GM18511 (cell line): ENCODE data around the gene UBE2E2.

ENCODE experiments used
- ATAC-seq: cut with Tn5 transposase; IDR thresholded peaks from one replicate; pipeline ENCODE4 v1.9.1; 2021; ENCODE audit warnings: mild to moderate bottlenecking, moderate library complexity; ENCODE audit not compliant: unreplicated experiment

UBE2E2 gene

DNA sequence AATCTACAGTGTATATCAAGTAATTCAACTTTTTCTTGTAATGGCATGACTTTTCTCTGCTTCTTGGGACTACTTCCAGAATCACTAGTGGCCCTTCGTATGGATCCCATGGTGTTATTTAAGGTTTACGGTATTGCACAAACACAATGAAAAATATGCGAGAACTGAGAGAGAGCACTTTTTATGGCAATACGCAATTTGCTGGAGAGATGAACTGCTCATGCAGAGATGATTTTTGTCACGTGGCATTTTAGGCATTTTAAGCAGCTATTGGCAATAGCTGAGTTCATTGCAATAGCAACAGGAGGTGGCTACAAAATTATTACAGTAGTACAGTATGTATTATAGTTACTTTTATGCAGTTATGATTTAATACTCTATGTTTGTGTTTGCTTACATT is 294.0 kb downstream of the UBE2E2 start:
- no peak for ATAC-seq

DNA sequence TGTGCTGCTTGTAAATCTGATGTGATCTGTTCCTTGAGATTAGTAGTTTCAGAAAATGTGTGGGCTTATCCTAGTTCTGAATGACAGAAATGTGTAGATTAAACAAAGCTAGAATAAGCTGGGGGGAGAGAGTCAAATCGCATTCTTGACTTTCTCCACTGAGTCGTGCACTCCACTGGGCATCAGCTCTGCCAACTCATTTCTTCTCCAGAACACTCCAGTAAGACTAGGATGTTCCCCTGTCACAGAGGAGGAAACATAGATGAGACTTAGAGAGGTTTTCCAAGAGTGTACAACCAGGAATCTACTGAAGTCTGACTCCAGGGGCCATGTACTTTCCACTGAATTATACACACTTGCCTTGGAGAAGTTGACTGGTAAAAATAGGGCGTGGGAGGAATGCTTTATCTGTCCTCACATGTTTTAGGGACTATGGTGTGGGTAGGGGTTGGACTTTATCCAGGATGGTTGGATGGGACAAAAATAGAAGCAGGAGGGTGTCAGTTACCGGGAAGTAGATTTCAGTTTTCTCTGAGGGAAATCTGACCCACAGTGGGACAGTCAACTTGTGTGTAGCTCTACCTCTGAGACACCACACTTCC is 298.2 kb downstream of the UBE2E2 start:
- ATAC-seq = no peak

DNA sequence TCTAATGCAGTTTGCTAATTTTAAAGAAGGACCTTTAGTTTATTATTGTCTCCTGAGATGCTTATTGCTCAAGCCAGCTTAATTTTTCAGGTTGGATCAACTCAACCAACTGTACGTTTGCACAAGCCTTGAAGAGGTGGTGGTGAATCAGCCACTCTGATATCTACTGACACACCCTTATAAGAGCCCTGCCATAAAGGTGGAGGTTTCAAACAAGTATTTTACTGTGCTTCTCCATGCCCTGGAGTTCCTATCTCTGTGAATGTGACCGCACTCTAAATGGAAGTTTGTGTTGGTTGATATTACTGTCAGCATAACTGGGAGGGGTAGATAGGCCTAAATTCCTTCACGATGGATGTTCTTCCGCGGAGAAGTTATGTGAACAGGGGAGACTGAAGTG is 305.3 kb downstream of the UBE2E2 start:
- ATAC-seq = no peak

DNA sequence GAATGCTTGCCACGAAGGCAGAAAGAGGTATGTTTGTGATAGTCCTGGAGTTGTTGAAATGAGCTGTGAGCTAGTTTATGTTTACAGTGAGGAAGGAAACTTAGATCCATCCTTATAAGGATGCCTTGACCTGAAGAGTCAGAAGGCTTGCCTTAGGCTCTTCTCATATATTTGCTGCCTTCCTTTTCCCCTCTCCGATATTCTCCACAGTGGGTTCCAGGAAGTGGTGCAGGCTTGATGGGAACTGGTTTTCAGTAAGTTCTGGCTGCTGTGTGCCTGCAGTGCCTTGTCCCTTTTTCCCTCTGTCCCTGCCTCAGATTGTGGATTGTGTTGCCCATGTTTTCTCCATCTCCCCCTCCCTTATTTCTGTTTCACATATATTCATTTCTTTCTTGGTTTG is 315.3 kb downstream of the UBE2E2 start:
- ATAC-seq = no peak

DNA sequence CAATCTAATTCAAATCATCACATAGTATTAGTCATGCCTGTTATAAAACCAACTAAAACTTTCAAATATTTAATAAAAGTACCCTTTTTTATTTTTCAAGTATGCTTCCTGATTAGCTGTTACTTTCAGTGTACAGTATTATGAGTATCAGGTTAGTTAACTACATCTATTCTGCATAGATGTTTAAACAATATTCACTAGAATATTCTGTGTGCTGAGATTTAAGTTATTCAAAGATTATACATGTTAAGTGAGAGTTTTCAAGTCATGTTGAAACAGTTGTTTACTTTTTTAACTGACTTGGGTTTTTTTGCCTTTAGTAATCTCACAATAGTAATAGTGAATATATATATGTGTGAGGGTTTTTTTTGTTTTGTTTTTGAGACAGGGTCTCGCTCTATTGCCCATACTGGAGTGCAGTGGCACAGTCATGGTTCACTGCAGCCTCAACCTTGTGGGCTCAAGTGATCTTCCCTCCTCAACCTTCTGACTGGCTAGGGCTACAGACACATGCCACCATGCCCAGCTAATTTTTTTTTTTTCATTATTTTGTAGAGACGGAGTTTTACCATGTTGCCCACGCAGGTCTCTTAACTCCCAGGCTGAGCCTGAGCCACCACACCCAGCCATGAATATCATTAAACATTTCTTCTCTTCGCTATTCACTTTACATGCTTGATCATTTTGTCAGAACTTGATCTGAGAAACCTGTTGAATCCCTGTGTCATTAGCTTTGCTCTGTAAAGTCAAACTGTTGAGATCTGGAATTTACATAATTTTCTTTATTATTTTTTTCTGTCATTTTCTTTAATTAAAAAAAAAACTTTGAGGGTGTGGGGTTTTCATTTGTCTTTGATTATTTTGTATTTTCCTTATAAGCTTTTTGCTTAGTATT is 316.4 kb downstream of the UBE2E2 start:
- ATAC-seq = peak; percentile 86

DNA sequence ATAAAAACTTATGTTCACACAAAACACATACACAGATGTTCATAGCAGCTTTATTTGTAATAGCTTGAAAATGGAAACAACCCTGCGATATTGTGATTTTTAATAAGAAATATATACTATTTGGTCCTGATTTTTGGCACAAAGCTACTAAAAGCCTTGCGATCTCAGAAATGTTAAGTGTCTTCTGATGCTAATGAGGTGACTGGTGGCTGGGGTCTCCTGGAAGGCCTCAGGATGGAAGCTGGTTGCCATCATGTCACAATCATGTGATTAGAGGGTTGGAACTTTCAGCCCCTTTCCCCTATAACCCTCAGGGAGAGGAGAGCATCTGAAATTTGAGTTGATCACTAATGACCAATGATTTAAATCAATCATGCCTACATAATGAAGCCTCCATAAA is 324.2 kb downstream of the UBE2E2 start:
- no peak for ATAC-seq

DNA sequence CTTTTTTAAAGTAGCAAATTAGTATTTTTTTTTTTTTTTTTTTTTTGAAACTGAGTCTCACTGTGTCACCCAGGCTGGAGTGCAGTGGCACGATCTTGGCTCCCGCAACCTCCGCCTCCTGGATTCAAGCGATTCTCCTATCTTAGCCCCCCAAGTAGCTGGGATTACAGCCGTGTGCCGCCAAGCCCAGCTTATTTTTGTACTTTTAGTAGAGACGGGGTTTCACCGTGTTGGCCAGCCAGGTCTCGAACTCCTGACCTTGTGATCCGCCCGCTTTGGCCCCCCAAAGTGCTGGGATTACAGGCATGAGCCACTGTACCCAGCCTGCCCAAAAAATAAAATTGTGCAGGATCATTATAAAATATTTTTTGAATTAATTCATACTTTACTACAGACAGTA is 330.5 kb downstream of the UBE2E2 start:
- ATAC-seq = no peak

DNA sequence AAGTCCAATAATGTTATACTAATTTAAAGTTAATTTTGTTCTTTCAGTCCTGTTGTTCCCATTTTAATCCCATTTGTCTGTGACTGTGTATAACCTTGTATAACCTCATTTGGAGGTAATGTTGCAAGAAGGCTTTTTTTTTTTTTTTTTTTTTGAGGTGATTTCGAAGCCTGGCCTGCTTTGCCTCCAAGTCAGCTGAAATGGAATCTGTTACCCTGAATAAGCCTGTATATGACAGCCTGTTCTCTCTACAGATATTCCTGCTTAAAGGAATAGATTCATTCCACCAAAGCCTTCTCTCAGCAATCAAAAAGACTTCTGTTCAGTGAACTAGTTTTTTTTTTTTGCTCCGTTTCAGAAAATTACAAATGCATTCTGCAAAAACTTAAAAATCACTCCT is 330.9 kb downstream of the UBE2E2 start:
- ATAC-seq = no peak

DNA sequence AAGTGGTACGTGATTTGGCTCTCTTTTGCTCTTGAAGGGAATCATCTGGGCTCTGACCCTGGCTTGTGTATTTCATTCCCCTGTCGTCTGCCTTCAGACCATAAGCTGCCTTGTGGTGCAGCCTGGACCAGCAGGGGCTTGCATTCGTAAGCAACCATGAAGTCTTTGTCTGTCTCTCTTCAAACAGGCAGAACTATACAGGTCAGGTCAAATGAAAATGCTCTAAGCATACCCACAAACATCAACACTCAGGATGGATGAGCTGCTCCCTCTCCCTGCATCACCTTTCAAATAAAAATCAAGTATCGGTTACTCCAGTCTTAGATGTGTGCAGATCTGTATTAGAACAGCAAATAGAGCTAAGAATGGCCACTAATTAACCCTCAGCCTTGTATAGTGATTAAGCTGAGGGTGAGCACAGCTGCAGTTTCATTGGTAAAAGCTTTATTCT is 334.0 kb downstream of the UBE2E2 start:
- no peak for ATAC-seq

DNA sequence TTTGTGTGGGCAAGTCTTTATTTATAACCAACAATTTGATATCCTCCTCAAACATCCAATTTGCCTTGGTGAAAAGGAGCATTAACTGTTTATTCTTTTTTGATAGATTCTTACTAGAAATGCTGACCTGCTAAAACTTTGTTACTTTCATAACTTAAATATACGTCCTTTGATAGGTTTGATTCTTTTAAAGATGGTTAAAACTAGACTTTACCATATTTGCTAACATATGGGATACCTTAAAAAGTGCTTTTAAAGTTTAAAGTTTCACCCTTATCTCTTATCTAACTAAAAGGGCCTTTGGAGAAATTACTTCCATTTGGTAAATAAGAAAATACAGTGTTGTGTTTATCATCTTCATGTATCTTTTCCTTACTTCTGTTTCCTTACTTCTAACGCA is 336.1 kb downstream of the UBE2E2 start:
- ATAC-seq = no peak

DNA sequence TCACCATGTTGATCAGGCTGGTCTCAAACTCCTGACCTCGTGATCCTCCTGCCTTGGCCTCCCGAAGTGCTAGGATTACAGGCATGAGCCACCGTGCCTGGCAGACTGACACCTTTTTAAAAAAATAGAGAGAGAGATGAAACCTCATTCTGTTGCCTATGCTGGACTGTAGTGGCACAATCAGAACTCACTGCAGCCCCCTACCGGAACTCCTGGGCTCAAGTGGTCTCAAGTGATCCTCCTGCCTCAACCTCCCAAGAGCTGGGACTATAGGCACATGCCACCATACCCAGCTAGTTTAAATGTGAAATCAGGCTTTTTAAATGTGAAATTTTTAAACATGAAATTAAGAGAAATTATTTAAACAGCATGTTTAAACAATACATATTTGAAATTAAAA is 337.5 kb downstream of the UBE2E2 start:
- ATAC-seq = no peak

DNA sequence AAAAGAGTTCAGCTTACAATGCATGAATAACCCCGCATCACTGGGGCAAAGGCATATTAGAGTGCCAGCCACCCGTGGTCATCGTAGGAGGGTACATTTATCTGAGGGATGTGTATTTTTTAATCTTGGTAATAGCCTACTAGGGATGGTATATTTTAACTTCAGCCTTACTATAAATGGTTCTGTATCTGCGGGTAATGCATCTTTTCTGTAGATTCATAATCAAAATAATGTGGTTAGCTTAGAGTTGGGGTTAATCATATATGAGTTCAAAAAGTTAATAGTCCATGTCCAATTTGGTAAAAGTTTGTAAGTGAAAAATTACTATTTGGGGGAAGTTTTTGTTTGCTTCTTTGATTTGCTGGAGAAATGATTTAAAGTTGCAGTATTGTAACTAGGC is 339.0 kb downstream of the UBE2E2 start:
- no peak for ATAC-seq

DNA sequence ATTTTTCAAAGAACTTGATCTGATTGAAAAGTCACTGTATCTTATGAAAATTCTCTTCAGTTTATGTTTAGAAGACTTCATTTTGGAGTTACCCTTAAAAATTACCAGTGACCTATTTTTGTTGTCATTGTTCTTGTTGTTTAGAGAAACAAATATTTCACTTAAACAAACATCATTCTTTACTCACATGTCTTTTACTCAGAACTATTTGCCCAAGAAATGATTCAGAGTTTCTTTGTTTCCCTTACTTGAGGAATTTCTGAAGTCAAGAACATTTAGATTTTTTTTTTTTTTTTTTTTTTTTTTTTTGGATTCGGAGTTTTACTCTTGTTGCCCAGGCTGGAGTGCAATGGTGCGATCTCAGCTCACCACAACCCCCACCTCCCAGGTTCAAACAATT is 343.1 kb downstream of the UBE2E2 start:
- no peak for ATAC-seq

DNA sequence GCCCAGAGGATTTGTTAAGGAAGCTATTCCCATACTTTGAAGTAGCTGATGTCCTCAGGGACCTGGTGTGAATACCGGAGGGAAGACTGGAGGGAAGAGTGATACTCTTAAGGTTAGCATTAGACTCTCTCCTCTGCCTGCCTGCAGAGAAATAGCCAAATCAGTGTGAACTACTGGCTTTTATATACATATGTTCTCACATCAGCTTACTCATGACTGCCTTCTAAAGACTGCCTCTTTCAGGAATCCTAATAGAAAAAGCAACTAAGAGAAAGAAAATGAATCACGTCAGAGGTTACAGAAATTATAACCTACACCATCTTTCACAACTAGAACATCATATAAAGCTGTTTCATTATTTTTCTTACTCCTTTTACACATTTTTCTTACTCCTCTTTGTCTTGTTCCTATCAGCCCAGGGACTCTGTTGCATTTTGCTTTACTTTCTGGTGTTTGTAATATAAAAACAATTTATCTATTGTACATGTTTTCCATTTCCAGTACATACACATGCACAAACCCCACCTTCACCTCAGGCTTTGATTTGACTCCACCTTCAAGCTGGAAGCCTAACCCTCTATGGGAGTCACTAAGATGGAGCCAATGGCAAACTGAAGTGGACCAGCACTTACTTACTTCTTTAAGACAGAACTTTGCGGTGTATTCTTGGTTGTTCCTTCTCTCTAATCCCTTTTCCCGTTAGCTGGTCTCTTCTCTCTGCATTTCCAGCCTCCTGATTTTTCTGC is 345.0 kb downstream of the UBE2E2 start:
- no peak for ATAC-seq

DNA sequence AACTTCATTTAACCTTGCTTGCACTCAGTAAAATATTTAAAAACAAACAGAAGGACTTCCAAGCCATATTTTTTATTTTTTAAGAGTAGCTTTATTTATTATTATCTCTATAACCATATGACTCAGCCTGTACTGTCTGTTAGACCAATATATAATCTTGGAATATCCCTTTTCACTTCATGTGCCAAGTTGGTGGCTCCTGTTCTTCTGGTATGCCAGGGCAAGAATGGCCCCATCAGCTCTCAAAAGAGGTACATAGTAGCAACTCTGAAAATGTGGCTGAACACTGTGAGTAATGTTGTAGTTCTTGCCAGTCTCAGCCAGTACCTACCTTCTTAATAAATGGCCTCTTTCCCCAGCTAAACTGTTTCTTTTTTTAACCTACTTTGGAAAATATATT is 345.6 kb downstream of the UBE2E2 start:
- no peak for ATAC-seq

DNA sequence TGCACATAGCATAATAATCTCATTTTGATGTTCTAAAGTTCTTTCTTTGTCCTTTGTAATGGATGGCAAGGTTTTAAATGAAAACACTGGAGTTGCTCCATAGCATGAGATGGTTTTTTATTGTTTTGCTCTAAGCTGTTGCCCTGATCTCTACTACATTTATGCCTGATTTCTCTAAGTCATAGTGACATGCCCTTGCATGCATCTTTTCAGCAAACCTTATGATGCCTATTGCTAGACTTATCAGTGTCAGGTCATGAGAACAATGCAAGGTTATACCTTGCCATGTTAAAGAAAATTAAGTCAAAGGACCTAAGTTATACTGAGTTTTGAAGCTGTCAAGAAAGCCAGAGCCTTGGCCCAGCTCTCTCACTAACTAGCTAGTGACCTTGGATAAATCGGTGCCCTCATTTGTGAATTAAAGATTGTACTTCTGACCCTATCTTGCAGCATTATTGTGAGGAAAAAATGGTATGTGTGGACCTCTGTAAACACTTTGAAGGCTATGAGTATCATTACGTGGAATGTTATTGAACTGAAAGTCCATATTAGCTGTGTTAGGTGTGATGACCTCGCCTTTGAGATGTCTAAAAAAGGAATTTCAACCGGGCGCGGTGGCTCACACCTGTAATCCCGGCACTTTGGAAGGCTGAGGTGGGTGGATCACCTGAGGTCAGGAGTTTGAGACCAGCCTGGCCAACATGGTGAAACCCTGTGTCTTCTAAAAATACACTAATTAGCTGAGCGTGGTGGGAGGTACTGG is 346.2 kb downstream of the UBE2E2 start:
- ATAC-seq = no peak

DNA sequence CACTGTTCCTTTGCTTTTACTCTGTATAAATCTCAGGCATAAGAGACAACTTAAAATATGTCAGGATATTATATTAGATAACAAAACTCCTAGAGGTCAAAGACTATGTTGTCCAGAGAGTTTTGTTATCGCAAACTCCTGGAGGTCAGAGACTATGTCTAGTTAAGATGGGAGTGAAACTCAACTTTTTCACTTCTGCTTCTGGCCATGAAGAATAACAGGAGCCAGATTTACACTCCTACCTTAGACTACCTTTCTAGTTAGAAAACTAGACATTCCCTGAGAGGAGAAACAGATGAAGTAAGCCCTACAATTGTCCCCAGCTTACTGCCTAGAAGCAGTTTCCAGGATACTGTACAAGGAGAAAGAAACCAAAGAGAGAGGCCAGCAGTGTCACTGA is 347.3 kb downstream of the UBE2E2 start:
- ATAC-seq = peak; percentile 90

DNA sequence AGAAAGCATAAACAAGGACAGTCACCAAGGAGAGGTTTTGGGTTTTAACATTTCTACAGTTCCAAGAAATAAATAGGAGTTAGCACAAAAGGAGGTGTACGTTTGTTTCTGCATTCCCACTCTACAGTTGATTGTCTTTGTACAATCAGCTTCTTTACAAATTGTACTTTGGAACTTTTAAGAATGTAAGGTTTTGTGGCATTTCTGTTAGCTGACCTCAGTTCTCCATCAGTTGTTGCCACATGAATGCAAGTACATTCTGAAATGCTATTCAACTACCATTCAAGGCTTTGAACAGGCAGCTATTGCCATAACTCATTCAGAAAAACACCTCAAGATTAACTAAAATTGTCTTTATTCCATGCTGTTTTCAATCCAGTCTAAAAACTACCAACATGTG is 349.4 kb downstream of the UBE2E2 start:
- no peak for ATAC-seq

DNA sequence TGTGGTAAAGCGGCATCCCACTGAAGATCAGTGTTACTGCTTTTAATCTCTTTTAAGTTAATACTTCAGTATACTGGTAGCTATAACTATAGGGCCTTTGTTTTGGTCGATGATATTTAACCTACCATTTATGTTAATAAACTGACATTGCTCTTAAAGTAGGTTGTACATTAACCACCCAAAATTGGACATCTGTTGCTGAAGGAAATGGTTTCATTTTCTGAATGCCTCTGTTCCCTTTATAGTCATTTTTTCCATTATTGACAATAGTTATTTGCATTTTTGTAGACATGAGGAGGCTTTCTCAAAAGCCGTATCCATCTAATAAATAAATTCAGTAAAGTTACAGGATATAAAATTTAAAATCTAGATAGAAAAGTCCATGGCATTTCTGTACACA is 350.2 kb downstream of the UBE2E2 start:
- peak; percentile 41 for ATAC-seq

DNA sequence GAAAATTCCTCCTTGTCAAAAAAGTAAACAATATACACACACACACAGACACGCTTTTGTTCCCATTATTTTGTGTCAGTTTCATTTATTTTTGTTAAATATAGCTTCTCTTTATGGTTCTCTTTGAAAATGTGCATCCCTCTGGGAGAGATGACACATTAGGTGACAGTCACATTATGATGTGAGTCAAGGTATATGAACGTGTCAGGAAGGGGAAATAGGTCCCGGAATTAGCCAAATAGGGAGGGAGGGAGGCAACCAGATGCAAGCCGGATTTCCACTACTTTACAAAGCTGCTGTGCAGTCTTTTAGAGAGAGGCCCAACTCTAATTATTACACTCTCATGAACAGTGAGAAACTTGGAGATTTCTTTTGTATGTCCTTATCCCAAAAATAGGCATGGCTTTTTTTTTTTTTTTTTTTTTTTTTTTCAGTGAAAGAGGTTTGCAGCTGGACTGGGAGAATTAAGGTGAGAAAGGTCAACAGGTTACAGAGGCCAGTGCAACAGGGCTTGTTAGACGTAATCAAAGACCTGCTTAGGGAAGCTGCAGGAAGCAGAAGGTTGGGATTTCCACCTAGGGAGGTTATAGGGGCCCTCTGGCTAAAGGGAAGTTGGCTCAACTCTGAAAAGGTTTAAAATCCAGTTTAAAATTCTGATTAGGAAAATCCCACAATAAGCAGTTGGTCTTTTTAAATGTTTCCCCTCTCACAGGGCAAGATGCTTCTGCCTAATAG is 362.1 kb downstream of the UBE2E2 start:
- no peak for ATAC-seq
